HEK293 (cell line): Measurements from ENCODE around the gene STARD10.

Experiments used
- HOXA7 ChIP-seq: sonication (generic); formaldehyde crosslinking; IDR thresholded peaks from 2 replicates; pipeline ENCODE4 v1.8.1; 2022; ENCODE audit warnings: missing genetic modification reagents, borderline replicate concordance
- HOXD13 ChIP-seq: sonication (generic); formaldehyde crosslinking; IDR thresholded peaks from 2 replicates; pipeline ENCODE4 v1.8.0; 2022; ENCODE audit warnings: missing genetic modification reagents, borderline replicate concordance
- TSHZ1 ChIP-seq: fragments of 450-650 bp; formaldehyde crosslinking; IDR thresholded peaks from 2 replicates; pipeline ENCODE4 v1.5.1; 2016; ENCODE audit warnings: missing biosample characterization, missing genetic modification characterization, borderline replicate concordance
- WT1 ChIP-seq: fragments of 450-650 bp; formaldehyde crosslinking; IDR thresholded peaks from 2 replicates; pipeline ENCODE4 v1.5.1; 2016; ENCODE audit warnings: missing biosample characterization, missing genetic modification characterization
- ZBTB21 ChIP-seq: fragments of 450-650 bp; formaldehyde crosslinking; IDR thresholded peaks from 2 replicates; pipeline ENCODE4 v1.5.1; 2017; ENCODE audit warnings: missing biosample characterization, missing genetic modification characterization
- ZFP37 ChIP-seq: fragments of 450-650 bp; formaldehyde crosslinking; IDR thresholded peaks from 2 replicates; pipeline ENCODE4 v1.5.1; 2016; ENCODE audit warnings: missing biosample characterization, missing genetic modification characterization
- ZNF138 ChIP-seq: fragments of 450-650 bp; formaldehyde crosslinking; IDR thresholded peaks from 2 replicates; pipeline ENCODE4 v1.5.1; 2016; ENCODE audit warnings: missing biosample characterization, missing genetic modification characterization, borderline replicate concordance
- ZNF174 ChIP-seq: fragments of 450-650 bp; formaldehyde crosslinking; IDR thresholded peaks from 2 replicates; pipeline ENCODE4 v1.5.0; 2017; ENCODE audit warnings: missing biosample characterization, mild to moderate bottlenecking, missing genetic modification characterization
- ZNF280C ChIP-seq: fragments of 450-650 bp; formaldehyde crosslinking; IDR thresholded peaks from 2 replicates; pipeline ENCODE4 v1.5.1; 2016; ENCODE audit warnings: missing biosample characterization, missing genetic modification characterization
- ZNF335 ChIP-seq: fragments of 450-650 bp; formaldehyde crosslinking; conservative IDR thresholded peaks from 2 replicates; pipeline ENCODE4 v1.5.1; 2016; ENCODE audit warnings: missing biosample characterization, missing genetic modification characterization
- ZNF354C ChIP-seq: fragments of 450-650 bp; formaldehyde crosslinking; IDR thresholded peaks from 2 replicates; pipeline ENCODE4 v1.5.1; 2016; ENCODE audit warnings: missing biosample characterization, missing genetic modification characterization, low read depth, borderline replicate concordance
- ZNF362 ChIP-seq: fragments of 450-650 bp; formaldehyde crosslinking; IDR thresholded peaks from 2 replicates; pipeline ENCODE4 v1.5.1; 2016; ENCODE audit warnings: missing biosample characterization, missing genetic modification characterization
- ZNF48 ChIP-seq: fragments of 450-650 bp; formaldehyde crosslinking; IDR thresholded peaks from 2 replicates; pipeline ENCODE4 v1.5.1; 2016; ENCODE audit warnings: missing biosample characterization, missing genetic modification characterization
- ZNF571 ChIP-seq: fragments of 450-650 bp; formaldehyde crosslinking; IDR thresholded peaks from 2 replicates; pipeline ENCODE4 v1.5.0; 2017; ENCODE audit warnings: missing biosample characterization, missing genetic modification characterization
- ZNF645 ChIP-seq: fragments of 450-650 bp; formaldehyde crosslinking; IDR thresholded peaks from 2 replicates; pipeline ENCODE4; 2016; ENCODE audit warnings: missing biosample characterization, missing genetic modification characterization
- ZNF658 ChIP-seq: fragments of 450-650 bp; formaldehyde crosslinking; IDR thresholded peaks from 2 replicates; pipeline ENCODE4; 2016; ENCODE audit warnings: missing biosample characterization, missing genetic modification characterization
- ZNF707 ChIP-seq: fragments of 450-650 bp; formaldehyde crosslinking; IDR thresholded peaks from 2 replicates; pipeline ENCODE4 v1.5.1; 2016; ENCODE audit warnings: missing biosample characterization, missing genetic modification characterization
- ZNF76 ChIP-seq: fragments of 450-650 bp; formaldehyde crosslinking; IDR thresholded peaks from 2 replicates; pipeline ENCODE4; 2016; ENCODE audit warnings: low read depth, missing biosample characterization, missing genetic modification characterization, borderline replicate concordance
- ZNF792 ChIP-seq: fragments of 450-650 bp; formaldehyde crosslinking; IDR thresholded peaks from 2 replicates; pipeline ENCODE4 v1.5.1; 2016; ENCODE audit warnings: missing biosample characterization, missing genetic modification characterization
- ZSCAN30 ChIP-seq: fragments of 450-650 bp; IDR thresholded peaks from 2 replicates; pipeline ENCODE4 v1.5.1; 2018; ENCODE audit warnings: missing biosample characterization, mild to moderate bottlenecking, missing genetic modification characterization, moderate library complexity
- TF ChIP-seq, protein P1 (sequence below): fragments of 450-650 bp; formaldehyde crosslinking; IDR thresholded peaks from 2 replicates; pipeline ENCODE4 v1.5.1; 2016; ENCODE audit warnings: missing biosample characterization, missing genetic modification characterization
- TF ChIP-seq, protein P2 (sequence below): fragments of 450-650 bp; formaldehyde crosslinking; IDR thresholded peaks from 2 replicates; pipeline ENCODE4 v1.5.1; 2017; ENCODE audit warnings: missing biosample characterization, mild to moderate bottlenecking, missing genetic modification characterization, moderate library complexity
- TF ChIP-seq, protein P3 (sequence below): fragments of 450-650 bp; formaldehyde crosslinking; conservative IDR thresholded peaks from 2 replicates; pipeline ENCODE4 v1.5.1; 2016; ENCODE audit warnings: low read depth, missing biosample characterization, missing genetic modification characterization

Gene STARD10

DNA sequence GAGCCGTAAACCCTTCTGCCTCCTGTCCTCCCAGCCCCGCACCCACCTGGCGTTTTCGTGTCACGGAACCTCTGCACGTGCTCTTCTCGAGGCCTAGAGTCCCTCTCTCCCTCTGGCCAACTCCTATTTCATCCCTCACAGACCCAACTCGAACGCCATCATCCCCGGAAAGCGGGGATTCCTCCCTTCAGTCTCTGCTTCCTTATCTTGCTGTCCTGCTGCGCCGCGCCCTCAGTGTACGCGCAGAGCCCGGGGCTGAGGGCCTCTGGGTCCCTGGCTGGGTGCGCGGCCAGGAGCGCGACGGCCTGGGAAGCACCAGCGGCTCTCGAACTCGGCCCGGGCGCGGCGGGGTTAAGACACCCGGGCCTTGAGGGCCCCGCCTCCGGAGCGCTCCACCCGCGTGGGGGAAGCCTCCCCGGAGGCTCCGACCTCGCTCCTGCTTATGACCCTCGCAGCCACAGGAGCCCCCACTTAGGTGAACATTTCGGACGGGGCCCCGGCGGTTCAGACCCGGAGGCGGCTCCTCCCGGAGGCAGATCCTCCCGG lies 20.0 kb upstream of the STARD10 start (continued):
- peak; percentile 78 for TF ChIP-seq ZNF76
- TF ChIP-seq, protein P1, sequence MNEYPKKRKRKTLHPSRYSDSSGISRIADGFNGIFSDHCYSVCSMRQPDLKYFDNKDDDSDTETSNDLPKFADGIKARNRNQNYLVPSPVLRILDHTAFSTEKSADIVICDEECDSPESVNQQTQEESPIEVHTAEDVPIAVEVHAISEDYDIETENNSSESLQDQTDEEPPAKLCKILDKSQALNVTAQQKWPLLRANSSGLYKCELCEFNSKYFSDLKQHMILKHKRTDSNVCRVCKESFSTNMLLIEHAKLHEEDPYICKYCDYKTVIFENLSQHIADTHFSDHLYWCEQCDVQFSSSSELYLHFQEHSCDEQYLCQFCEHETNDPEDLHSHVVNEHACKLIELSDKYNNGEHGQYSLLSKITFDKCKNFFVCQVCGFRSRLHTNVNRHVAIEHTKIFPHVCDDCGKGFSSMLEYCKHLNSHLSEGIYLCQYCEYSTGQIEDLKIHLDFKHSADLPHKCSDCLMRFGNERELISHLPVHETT (tag by site-specific recombination) = no peak
- no peak for TF ChIP-seq ZNF362
- peak; percentile 55; the same call in 1 of the 2 replicates for TF ChIP-seq ZFP37 (tag by site-specific recombination)
- TF ChIP-seq ZNF138 = no peak
- 0 out of 2 replicates have a peak, but pooled peaks have one; percentile 64 for TF ChIP-seq ZNF335 (tag by site-specific recombination)
- no peak for TF ChIP-seq ZNF792 (tag by site-specific recombination)
- no peak for TF ChIP-seq HOXD13 (CRISPR knock-in tag)
- no peak for TF ChIP-seq ZNF645
- TF ChIP-seq ZNF571 = no peak
- TF ChIP-seq WT1 (tag by site-specific recombination) = peak; percentile 37; the same call in 1 of the 2 replicates
- no peak for TF ChIP-seq ZNF174
- TF ChIP-seq ZBTB21 (tag by site-specific recombination) = no peak
- no peak for TF ChIP-seq ZNF48 (tag by site-specific recombination)
- no peak for TF ChIP-seq ZNF658 (tag by site-specific recombination)
- TF ChIP-seq ZNF707 (tag by site-specific recombination) = no peak
- no peak for TF ChIP-seq HOXA7
- TF ChIP-seq, protein P2, sequence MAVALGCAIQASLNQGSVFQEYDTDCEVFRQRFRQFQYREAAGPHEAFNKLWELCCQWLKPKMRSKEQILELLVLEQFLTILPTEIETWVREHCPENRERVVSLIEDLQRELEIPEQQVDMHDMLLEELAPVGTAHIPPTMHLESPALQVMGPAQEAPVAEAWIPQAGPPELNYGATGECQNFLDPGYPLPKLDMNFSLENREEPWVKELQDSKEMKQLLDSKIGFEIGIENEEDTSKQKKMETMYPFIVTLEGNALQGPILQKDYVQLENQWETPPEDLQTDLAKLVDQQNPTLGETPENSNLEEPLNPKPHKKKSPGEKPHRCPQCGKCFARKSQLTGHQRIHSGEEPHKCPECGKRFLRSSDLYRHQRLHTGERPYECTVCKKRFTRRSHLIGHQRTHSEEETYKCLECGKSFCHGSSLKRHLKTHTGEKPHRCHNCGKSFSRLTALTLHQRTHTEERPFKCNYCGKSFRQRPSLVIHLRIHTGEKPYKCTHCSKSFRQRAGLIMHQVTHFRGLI = no peak; the same call in 1 of the 2 replicates
- TF ChIP-seq TSHZ1 (tag by site-specific recombination) = no peak
- TF ChIP-seq ZSCAN30 (tag by site-specific recombination) = peak; percentile 64; the same call in 1 of the 2 replicates
- TF ChIP-seq, protein P3, sequence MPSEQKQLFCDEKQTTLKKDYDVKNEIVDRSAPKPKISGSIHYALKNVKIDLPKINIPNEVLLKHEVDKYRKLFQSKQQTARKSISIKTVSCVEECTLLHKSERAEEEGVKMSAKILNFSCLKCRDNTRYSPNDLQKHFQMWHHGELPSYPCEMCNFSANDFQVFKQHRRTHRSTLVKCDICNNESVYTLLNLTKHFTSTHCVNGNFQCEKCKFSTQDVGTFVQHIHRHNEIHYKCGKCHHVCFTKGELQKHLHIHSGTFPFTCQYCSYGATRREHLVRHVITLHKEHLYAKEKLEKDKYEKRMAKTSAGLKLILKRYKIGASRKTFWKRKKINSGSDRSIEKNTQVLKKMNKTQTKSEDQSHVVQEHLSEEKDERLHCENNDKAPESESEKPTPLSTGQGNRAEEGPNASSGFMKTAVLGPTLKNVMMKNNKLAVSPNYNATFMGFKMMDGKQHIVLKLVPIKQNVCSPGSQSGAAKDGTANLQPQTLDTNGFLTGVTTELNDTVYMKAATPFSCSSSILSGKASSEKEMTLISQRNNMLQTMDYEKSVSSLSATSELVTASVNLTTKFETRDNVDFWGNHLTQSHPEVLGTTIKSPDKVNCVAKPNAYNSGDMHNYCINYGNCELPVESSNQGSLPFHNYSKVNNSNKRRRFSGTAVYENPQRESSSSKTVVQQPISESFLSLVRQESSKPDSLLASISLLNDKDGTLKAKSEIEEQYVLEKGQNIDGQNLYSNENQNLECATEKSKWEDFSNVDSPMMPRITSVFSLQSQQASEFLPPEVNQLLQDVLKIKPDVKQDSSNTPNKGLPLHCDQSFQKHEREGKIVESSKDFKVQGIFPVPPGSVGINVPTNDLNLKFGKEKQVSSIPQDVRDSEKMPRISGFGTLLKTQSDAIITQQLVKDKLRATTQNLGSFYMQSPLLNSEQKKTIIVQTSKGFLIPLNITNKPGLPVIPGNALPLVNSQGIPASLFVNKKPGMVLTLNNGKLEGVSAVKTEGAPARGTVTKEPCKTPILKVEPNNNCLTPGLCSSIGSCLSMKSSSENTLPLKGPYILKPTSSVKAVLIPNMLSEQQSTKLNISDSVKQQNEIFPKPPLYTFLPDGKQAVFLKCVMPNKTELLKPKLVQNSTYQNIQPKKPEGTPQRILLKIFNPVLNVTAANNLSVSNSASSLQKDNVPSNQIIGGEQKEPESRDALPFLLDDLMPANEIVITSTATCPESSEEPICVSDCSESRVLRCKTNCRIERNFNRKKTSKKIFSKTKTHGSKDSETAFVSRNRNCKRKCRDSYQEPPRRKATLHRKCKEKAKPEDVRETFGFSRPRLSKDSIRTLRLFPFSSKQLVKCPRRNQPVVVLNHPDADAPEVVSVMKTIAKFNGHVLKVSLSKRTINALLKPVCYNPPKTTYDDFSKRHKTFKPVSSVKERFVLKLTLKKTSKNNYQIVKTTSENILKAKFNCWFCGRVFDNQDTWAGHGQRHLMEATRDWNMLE (tag by site-specific recombination) = no peak
- TF ChIP-seq ZNF354C (tag by site-specific recombination) = no peak
- TF ChIP-seq ZNF280C = no peak
